Suprapubic skin (tissue), 4 donors: ENCODE measurements around the gene SLC2A4.

Experiments used
- POLR2A ChIP-seq, 2 donors: fragments of 450-650 bp; IDR thresholded peaks; one replicate each; pipeline ENCODE4 v1.6.1; 2017; ENCODE audit warnings: antibody characterized with exemption in 2 of 2, mild to moderate bottlenecking in 2 of 2, moderate library complexity in 2 of 2
- POLR2AphosphoS5 ChIP-seq, 3 donors: sonication (generic); formaldehyde crosslinking; IDR thresholded peaks; one replicate each; pipeline ENCODE4 v1.6.1; 2017; ENCODE audit warnings: antibody characterized with exemption in 3 of 3
- TF ChIP-seq, protein P1 (sequence below), 2 donors: fragments of 200-600 bp in 1 of 2; fragments of 450-650 bp in 1 of 2; sonication (generic) in 1 of 2; IDR thresholded peaks; one replicate each; pipeline ENCODE4 v1.5.1; 2016 to 2019; ENCODE audit warnings: antibody characterized with exemption in 2 of 2, mild to moderate bottlenecking in 1 of 2, moderate library complexity in 1 of 2

- no peak for TF ChIP-seq POLR2A (IDR thresholded peaks at IDR 0.05)
- TF ChIP-seq, protein P1, sequence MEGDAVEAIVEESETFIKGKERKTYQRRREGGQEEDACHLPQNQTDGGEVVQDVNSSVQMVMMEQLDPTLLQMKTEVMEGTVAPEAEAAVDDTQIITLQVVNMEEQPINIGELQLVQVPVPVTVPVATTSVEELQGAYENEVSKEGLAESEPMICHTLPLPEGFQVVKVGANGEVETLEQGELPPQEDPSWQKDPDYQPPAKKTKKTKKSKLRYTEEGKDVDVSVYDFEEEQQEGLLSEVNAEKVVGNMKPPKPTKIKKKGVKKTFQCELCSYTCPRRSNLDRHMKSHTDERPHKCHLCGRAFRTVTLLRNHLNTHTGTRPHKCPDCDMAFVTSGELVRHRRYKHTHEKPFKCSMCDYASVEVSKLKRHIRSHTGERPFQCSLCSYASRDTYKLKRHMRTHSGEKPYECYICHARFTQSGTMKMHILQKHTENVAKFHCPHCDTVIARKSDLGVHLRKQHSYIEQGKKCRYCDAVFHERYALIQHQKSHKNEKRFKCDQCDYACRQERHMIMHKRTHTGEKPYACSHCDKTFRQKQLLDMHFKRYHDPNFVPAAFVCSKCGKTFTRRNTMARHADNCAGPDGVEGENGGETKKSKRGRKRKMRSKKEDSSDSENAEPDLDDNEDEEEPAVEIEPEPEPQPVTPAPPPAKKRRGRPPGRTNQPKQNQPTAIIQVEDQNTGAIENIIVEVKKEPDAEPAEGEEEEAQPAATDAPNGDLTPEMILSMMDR (IDR thresholded peaks at IDR 0.05): no peak
- TF ChIP-seq POLR2AphosphoS5 (IDR thresholded peaks at IDR 0.05): no peak
Measured at GRCh38 chr17:7317161-7317803, 35.8 kb downstream of the SLC2A4 start.
